Measurements from ENCODE around the gene NIN.

Gene NIN

GRCh38 chr14:50772412-50772811 is 58.5 kb downstream of the NIN start:
- no peak for TF ChIP-seq CTCF (IDR thresholded peaks at IDR 0.05)
- no peaks in the 10 kb centered on the region for H3K4me1 ChIP-seq (ENCODE audit: control insufficient read depth in 1 of 2, insufficient read depth in 1 of 2, low read depth in 1 of 2, low read length in 1 of 2)
- H3K36me3 ChIP-seq, result peaks cover 97% of the 10 kb centered on the region
- no peaks in the 10 kb centered on the region for H3K27me3 ChIP-seq
- no peaks in the 10 kb centered on the region for H3K9me3 ChIP-seq
- H3K27ac ChIP-seq, result peak overlapping the region; percentile 47
- H3K4me3 ChIP-seq (ENCODE audit: low read depth in 1 of 2, low read length in 1 of 2), result no peak overlapping the region

- Histone ChIP-seq H3K36me3 (peaks cover 98% of the 10 kb centered on the region), H3K9me3 (peaks cover 4% of the 10 kb centered on the region), H3K27me3 (no peaks in the 10 kb centered on the region), H3K4me1 (ENCODE audit: control insufficient read depth in 1 of 2, insufficient read depth in 1 of 2, low read depth in 1 of 2, low read length in 1 of 2) (no peaks in the 10 kb centered on the region), H3K27ac (no peak overlapping the region), H3K4me3 (ENCODE audit: low read depth in 1 of 2, low read length in 1 of 2) (no peak overlapping the region)
- no peak for TF ChIP-seq CTCF (IDR thresholded peaks at IDR 0.05)
Measured at GRCh38 chr14:50770586-50770985, 60.4 kb downstream of the NIN start.

- Histone ChIP-seq H3K4me3 (ENCODE audit: low read depth in 1 of 2, low read length in 1 of 2) (no peak overlapping the region), H3K4me1 (ENCODE audit: control insufficient read depth in 1 of 2, insufficient read depth in 1 of 2, low read depth in 1 of 2, low read length in 1 of 2) (no peaks in the 10 kb centered on the region), H3K27me3 (no peaks in the 10 kb centered on the region), H3K9me3 (peaks cover 4% of the 10 kb centered on the region), H3K27ac (no peak overlapping the region), H3K36me3 (peaks cover 98% of the 10 kb centered on the region)
- no peak for TF ChIP-seq CTCF (IDR thresholded peaks at IDR 0.05)
Measured at GRCh38 chr14:50769863-50770500, 61.0 kb downstream of the NIN start.

GRCh38 chr14:50768680-50769079 is 62.3 kb downstream of the NIN start:
- TF ChIP-seq CTCF (IDR thresholded peaks at IDR 0.05), result no peak
- H3K9me3 ChIP-seq, result peaks cover 4% of the 10 kb centered on the region
- H3K36me3 ChIP-seq, result peaks cover 98% of the 10 kb centered on the region
- peak overlapping the region; percentile 16 for H3K27ac ChIP-seq
- H3K27me3 ChIP-seq, result no peaks in the 10 kb centered on the region
- H3K4me3 ChIP-seq (ENCODE audit: low read depth in 1 of 2, low read length in 1 of 2), result no peak overlapping the region
- H3K4me1 ChIP-seq (ENCODE audit: control insufficient read depth in 1 of 2, insufficient read depth in 1 of 2, low read depth in 1 of 2, low read length in 1 of 2), result no peaks in the 10 kb centered on the region

GRCh38 chr14:50766338-50766886 is 64.5 kb downstream of the NIN start:
- no peaks in the 10 kb centered on the region for H3K4me1 ChIP-seq (ENCODE audit: control insufficient read depth in 1 of 2, insufficient read depth in 1 of 2, low read depth in 1 of 2, low read length in 1 of 2)
- H3K4me3 ChIP-seq (ENCODE audit: low read depth in 1 of 2, low read length in 1 of 2), result no peak overlapping the region

More at GRCh38 chr14:50766338-50766886, 64.5 kb downstream of the NIN start:
- no peaks in the 10 kb centered on the region for H3K27me3 ChIP-seq
- H3K9me3 ChIP-seq, result peaks cover 4% of the 10 kb centered on the region
- peaks cover 98% of the 10 kb centered on the region for H3K36me3 ChIP-seq
- no peak overlapping the region for H3K27ac ChIP-seq
- no peak for TF ChIP-seq CTCF (IDR thresholded peaks at IDR 0.05)
